Measurements from ENCODE around the gene PLEKHA7.
A peak's percentile ranks its signal among the peaks of the same experiment; 100 is the strongest.

Gene PLEKHA7

GRCh38 chr11:16876837-16877236, 137.4 kb downstream of the PLEKHA7 start:
- TF ChIP-seq CTCF (IDR thresholded peaks at IDR 0.05; ENCODE audit: poor library complexity, severe bottlenecking): no peak
- no peak for DNase-seq (ENCODE audit: low spot score)
- Histone ChIP-seq H3K4me1 (ENCODE audit: insufficient read depth, poor library complexity, severe bottlenecking) (peaks cover 11% of the 10 kb centered on the region), H3K27ac (ENCODE audit: poor library complexity, severe bottlenecking) (no peak overlapping the region), H3K27me3 (ENCODE audit: insufficient read depth, poor library complexity, severe bottlenecking) (no peaks in the 10 kb centered on the region), H3K4me3 (ENCODE audit: severe bottlenecking) (no peak overlapping the region), H3K36me3 (ENCODE audit: low read depth) (no peaks in the 10 kb centered on the region), H3K9me3 (ENCODE audit: severe bottlenecking) (no peaks in the 10 kb centered on the region)
- no peak for ATAC-seq (ENCODE audit: low read depth)

GRCh38 chr11:16876053-16876752, 138.0 kb downstream of the PLEKHA7 start:
- Histone ChIP-seq H3K4me3 (ENCODE audit: severe bottlenecking) (no peak overlapping the region), H3K27ac (ENCODE audit: poor library complexity, severe bottlenecking) (no peak overlapping the region), H3K36me3 (ENCODE audit: low read depth) (no peaks in the 10 kb centered on the region), H3K9me3 (ENCODE audit: severe bottlenecking) (no peaks in the 10 kb centered on the region), H3K4me1 (ENCODE audit: insufficient read depth, poor library complexity, severe bottlenecking) (peaks cover 11% of the 10 kb centered on the region), H3K27me3 (ENCODE audit: insufficient read depth, poor library complexity, severe bottlenecking) (no peaks in the 10 kb centered on the region)
- TF ChIP-seq CTCF (IDR thresholded peaks at IDR 0.05; ENCODE audit: poor library complexity, severe bottlenecking): no peak
- no peak for DNase-seq (ENCODE audit: low spot score)
- peak; percentile 57 for ATAC-seq (ENCODE audit: low read depth)

- Histone ChIP-seq H3K36me3 (ENCODE audit: low read depth) (no peaks in the 10 kb centered on the region), H3K27ac (ENCODE audit: poor library complexity, severe bottlenecking) (no peak overlapping the region), H3K27me3 (ENCODE audit: insufficient read depth, poor library complexity, severe bottlenecking) (no peaks in the 10 kb centered on the region), H3K4me1 (ENCODE audit: insufficient read depth, poor library complexity, severe bottlenecking) (peaks cover 11% of the 10 kb centered on the region), H3K4me3 (ENCODE audit: severe bottlenecking) (no peak overlapping the region), H3K9me3 (ENCODE audit: severe bottlenecking) (no peaks in the 10 kb centered on the region)
- ATAC-seq (ENCODE audit: low read depth) (no peak), DNase-seq (ENCODE audit: low spot score) (no peak)
- no peak for TF ChIP-seq CTCF (IDR thresholded peaks at IDR 0.05; ENCODE audit: poor library complexity, severe bottlenecking)
These were observed 139.8 kb downstream of the PLEKHA7 start for GRCh38 chr11:16874275-16874975.

GRCh38 chr11:16873289-16873688, 140.9 kb downstream of the PLEKHA7 start:
- DNase-seq (ENCODE audit: low spot score) (no peak), ATAC-seq (ENCODE audit: low read depth) (no peak)
- TF ChIP-seq CTCF (IDR thresholded peaks at IDR 0.05; ENCODE audit: poor library complexity, severe bottlenecking): no peak
- H3K27me3 ChIP-seq (ENCODE audit: insufficient read depth, poor library complexity, severe bottlenecking): no peaks in the 10 kb centered on the region
- H3K9me3 ChIP-seq (ENCODE audit: severe bottlenecking): no peaks in the 10 kb centered on the region
- peaks cover 11% of the 10 kb centered on the region for H3K4me1 ChIP-seq (ENCODE audit: insufficient read depth, poor library complexity, severe bottlenecking)
- no peaks in the 10 kb centered on the region for H3K36me3 ChIP-seq (ENCODE audit: low read depth)
- H3K27ac ChIP-seq (ENCODE audit: poor library complexity, severe bottlenecking): no peak overlapping the region
- H3K4me3 ChIP-seq (ENCODE audit: severe bottlenecking): no peak overlapping the region

GRCh38 chr11:16871368-16871767, 142.8 kb downstream of the PLEKHA7 start:
- Histone ChIP-seq H3K36me3 (ENCODE audit: low read depth) (no peaks in the 10 kb centered on the region), H3K4me3 (ENCODE audit: severe bottlenecking) (no peak overlapping the region), H3K4me1 (ENCODE audit: insufficient read depth, poor library complexity, severe bottlenecking) (peaks cover 7% of the 10 kb centered on the region), H3K27me3 (ENCODE audit: insufficient read depth, poor library complexity, severe bottlenecking) (no peaks in the 10 kb centered on the region), H3K27ac (ENCODE audit: poor library complexity, severe bottlenecking) (no peak overlapping the region), H3K9me3 (ENCODE audit: severe bottlenecking) (no peaks in the 10 kb centered on the region)
- no peak for ATAC-seq (ENCODE audit: low read depth)
- DNase-seq (ENCODE audit: low spot score): no peak
- TF ChIP-seq CTCF (IDR thresholded peaks at IDR 0.05; ENCODE audit: poor library complexity, severe bottlenecking): no peak
